NOMO-1 (cell line): ENCODE measurements around the gene ERVH48-1.
"Not testable (repeated sequence)": the region's sequence is repeated elsewhere in the genome, so short reads cannot be mapped to it uniquely, and the experiment has no call there.

ENCODE experiments used
- DNase-seq, 2 experiments: peaks; one replicate each; lab custom pipeline; 2025; ENCODE audit not compliant: unreplicated experiment in 2 of 2; lab: John Stamatoyannopoulos, UW

The ERVH48-1 gene

GRCh38 chr21:42925114-42925926 lies at the start of gene ERVH48-1:
ERVH48-1 (minus strand) TSS chr21:42925630; CDS start chr21:42919006, 6,624 bp downstream.
- DNase-seq, result no peak

GRCh38 chr21:42973991-42974831 lies 48.8 kb upstream of the ERVH48-1 start, which contains the start of gene PKNOX1:
PKNOX1 (plus strand) TSS chr21:42974562; CDS start chr21:43004382, 29,820 bp downstream.
- DNase-seq, result peak; percentile 97 to 99

DNA sequence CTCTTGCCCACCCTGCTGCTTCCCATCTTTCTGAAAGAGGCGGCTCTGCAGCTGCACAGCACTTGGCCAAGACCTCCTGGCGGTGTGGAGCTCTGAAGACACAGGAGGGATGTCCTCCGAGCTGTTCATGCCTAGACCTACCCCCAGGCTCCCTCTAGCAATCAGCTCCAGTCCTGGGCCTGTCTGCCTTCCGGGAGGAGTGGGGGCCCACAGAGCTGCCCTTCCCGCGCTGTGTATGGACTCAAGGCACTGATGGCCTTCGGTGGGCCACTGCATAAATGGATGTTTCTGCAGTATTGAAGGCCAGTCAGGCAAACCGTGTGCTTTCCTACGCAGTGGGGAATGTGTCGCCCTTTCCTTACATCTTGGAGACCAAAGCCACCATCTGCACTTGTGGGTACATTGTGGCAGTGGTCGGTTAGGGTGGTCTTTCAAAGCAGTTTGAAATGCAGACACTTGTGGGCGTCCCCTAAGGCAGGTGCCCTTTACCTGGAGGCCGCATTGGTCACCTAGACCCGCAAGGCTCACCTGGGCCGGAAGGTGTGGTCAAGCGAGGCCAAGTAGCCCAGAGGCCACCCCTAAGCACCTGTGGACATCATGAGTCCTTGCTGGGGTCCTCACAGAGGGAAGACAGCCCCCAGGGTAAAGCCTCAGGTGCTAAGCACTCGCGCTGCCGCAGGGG lies 48.0 kb upstream of the ERVH48-1 start:
- DNase-seq, result no peak

DNA sequence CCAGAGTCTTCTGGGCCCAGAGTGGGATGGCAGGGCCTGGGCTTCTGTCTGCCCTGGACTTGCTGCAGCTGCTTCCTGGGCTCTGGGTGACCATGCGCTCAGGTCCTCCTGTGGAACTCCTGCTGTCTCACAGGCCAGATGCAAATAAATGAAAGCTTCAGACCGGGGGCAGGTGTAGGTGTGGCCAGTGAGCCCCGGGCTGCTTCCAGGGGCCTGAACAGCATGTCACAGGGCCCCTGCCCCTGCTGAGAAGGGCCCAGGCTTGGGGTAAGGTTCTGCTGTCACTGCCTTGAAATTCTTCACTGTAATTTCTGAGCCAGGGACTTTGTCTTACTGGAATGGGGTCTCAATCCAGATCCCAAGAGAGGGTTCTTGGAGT lies 46.5 kb upstream of the ERVH48-1 start:
- no peak for DNase-seq

DNA sequence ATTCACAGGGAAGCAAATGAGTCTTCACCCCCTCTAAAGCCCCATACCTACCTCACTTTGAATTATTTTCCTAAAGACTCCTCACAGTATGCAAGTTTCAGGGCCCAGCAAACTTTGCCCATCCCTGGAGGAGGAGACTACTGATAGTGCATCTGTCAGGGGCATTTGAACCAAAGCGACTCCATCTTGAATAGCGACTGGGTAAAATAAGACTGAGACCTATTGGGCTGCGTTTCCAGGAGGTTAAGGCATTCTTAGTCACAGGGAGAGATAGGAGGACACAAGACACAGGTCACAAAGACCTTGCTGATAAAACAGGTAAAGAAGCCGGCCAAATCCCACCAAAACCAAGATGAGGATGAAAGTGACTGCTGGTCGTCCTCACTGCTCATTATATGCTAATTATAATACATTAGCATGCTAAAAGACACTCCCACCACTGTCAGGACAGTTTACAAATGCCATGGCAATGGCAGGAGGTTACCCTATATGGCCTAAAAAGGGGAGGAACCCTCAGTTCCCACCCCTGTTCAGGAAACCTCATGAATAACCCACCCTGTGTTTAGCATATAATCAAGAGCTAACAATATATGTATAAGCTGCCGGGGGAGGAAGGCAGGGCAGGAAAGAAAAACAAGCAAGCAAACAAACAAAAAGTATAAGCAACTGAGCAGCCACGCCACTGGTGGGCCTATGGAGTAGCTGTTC lies 45.7 kb upstream of the ERVH48-1 start:
- no peak for DNase-seq

DNA sequence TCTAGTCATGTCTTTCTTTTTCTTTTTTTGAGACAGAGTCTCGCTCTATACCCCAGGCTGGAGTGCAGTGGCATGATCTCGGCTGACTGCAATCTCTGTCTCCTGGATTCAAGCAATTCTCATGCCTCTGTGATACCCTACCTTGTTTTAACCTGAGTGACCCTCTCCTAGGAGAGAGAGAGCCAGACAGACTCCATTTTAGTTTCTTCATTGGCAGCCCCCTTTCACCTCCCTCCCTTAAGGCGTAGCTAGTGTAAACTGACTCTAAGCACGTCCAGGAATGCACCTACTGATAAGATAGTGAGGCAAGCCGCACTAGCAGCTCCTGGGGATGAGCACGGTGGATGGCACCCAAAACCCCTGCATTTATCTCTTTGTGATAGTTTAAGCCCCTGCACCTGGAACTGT lies 43.8 kb upstream of the ERVH48-1 start:
- no peak for DNase-seq

GRCh38 chr21:42967616-42968015 lies 42.2 kb upstream of the ERVH48-1 start:
- not testable (repeated sequence) for DNase-seq

- no peak for DNase-seq
Observed at GRCh38 chr21:42965211-42965560, 39.8 kb upstream of the ERVH48-1 start.

DNA sequence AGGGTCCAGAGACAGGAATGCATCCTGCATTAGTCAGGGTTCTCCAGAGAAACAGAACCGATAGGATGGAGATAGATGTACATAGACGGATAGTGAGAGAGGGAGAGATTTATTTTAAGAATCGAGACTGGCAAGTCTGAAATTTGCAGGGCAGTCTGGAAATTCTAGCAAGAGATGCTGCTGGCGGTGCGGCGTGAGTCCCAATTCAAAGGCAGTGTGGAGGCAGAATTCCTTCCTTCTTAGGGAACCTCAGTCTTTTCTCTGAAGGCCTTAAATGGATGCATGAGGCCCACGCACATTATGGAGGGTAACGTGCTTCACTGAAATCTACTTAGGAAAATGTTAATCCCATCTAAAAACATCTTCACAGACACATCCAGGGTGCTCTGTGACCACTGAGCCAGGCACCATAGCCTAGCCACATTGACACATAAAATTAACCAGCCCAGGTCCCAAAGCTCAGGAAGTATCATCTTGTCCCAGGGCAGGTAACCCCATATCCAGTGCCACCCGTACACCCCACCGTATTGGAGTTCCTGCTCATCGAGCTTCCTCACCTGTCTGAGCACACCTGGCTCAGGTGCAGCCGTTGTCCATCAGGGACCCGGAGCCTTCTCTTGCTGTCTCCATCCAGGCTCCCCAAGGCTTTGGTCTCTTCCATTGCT lies 39.2 kb upstream of the ERVH48-1 start:
- DNase-seq, result no peak

DNA sequence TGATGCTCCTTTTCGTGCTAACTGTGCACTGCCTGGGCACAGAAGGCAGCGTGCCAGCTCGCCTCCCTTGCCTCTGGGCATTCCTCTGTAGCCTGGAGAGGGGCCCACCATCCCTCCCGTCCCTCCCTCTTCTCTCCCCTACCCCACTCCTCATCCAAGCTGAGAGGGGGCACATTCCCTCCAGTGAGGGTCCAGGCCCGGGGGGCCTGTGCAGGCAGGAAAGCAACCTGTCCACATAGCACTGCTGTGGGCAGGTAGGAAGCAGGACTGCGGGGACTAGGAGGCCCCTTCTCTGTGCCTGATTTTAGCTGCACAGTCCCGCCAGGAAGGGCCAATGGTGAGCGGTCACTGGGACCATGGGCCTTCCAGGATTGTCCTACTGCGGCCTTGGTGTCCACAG lies 38.7 kb upstream of the ERVH48-1 start:
- no peak for DNase-seq

- DNase-seq, result no peak
Observed at GRCh38 chr21:42962380-42963007, 37.1 kb upstream of the ERVH48-1 start.

DNA sequence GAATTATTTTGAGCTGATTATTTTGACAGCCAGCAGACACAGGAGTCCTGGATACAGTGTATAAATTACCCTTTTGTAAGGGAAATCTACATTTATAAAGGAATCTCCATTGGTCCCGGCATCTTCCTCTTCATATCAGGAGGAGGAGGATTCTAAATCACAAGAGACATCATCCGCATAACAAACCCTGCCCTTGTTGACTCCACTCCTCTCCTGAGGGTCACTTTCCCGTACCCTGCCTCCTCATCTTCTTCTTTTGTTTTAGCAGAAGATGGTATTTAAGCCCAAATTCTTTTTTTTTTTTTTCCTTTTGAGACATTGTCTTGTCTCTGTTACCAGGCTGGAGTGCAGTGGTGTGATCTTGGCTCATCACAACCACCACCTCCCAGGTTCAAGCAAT lies 34.3 kb upstream of the ERVH48-1 start:
- DNase-seq, result no peak

DNA sequence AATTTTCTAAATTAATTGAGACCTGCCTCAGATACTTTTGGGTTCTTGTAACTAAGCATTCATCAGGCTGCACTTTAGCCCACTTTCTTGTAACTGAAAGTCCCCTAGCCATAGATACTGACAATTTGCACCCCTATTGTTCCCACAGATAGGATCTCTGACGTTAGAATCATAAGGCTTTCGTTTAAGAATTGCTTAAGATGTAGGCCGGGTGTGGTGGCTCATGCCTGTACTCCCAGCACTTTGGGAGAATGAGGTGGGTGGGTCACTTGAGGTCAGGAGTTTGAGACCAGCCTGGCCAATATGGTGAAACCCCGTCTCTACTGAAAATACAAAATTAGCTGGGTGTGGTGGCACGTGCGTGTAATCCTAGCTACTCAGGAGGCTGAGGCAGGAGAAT lies 32.7 kb upstream of the ERVH48-1 start:
- DNase-seq, result not testable (repeated sequence)

DNA sequence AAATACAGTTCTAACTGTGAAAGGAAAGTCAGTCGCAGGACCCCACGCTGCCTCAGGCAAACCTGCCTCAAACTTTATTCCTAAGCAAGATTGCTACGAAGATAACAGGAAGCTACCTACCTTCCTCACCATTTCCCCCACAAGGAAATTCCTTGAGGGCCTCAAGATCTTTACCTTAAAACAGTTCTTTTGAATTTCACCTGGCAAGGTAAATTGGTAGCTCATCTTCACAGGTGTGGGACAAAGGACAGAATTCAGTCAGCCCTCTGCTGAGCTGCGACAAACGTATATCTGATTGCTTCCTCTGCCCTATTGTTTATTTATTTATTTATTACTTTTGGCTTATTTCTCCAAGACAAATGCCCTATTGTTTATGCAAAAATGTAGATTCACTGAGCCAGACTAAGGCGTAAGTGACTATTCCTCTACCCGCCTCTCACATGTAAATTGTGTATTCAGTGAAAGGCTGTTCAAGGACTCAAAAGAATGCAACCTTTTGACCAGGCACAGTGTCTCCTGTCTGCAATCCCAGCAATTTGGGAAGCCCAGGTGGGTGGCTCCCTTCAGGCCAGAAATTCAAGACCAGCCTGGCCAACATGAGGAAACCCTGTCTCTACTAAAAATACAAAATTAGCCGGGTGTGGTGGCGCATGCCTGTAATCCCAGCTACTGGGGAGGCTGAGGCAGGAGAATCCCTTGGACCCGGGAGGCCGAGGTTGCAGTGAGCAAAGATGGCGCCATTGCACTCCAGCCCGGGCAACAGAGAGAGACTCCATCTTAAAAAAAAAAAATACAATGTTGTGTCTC lies 31.6 kb upstream of the ERVH48-1 start:
- no peak for DNase-seq

DNA sequence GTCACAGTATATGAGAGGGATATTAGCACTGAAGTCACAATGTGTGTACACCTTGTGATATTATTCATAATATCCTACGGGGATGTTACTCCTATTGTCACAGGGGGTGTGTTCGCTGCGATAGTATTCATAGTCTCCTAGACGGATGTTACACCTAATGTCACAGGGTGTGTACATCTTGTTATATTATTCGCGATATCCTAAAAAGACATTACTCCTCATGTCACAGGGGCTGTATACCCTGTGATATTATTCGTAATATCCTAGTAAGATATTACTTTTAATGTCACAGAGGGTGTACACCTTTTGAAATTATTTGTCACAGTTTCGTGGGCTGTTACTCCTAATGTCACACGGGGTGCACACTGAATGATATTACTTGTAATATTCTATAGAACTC lies 25.8 kb upstream of the ERVH48-1 start:
- DNase-seq, result not testable (repeated sequence)

- not testable (repeated sequence) for DNase-seq
Observed at GRCh38 chr21:42949094-42949755, 23.8 kb upstream of the ERVH48-1 start.

DNA sequence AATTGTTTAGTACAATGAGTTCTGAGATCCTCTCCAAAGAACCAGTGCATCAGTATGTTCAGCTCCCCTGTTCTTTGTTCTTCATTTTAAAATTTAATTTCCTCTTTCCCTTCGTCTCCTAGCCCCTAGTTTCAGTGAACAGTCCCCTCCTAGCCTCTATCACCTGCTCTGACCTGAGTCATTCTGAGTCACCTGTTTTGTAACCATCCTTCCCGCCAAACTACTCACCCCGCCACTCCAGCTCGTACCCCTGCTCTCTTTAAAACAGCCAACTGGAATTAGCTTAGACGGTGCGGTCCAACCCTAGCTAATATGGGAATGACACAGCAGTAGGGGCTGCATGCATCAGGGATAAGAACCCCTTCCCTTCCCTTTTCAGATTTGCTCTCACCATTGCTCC lies 16.8 kb upstream of the ERVH48-1 start:
- no peak for DNase-seq

- DNase-seq, result no peak
Observed at GRCh38 chr21:42941696-42942085, 16.3 kb upstream of the ERVH48-1 start.
